GM12873 (cell line): ENCODE measurements around the gene TSPAN17.

Experiments used
- TF ChIP-seq, protein P1 (sequence below): IDR thresholded peaks from 2 replicates; pipeline ENCODE4 v1.5.1; 2012; ENCODE audit warnings: low read depth, mild to moderate bottlenecking, moderate library complexity, low read length, control low read depth; ENCODE audit not compliant: insufficient read depth; ENCODE audit errors: missing control alignments

TSPAN17 gene

DNA sequence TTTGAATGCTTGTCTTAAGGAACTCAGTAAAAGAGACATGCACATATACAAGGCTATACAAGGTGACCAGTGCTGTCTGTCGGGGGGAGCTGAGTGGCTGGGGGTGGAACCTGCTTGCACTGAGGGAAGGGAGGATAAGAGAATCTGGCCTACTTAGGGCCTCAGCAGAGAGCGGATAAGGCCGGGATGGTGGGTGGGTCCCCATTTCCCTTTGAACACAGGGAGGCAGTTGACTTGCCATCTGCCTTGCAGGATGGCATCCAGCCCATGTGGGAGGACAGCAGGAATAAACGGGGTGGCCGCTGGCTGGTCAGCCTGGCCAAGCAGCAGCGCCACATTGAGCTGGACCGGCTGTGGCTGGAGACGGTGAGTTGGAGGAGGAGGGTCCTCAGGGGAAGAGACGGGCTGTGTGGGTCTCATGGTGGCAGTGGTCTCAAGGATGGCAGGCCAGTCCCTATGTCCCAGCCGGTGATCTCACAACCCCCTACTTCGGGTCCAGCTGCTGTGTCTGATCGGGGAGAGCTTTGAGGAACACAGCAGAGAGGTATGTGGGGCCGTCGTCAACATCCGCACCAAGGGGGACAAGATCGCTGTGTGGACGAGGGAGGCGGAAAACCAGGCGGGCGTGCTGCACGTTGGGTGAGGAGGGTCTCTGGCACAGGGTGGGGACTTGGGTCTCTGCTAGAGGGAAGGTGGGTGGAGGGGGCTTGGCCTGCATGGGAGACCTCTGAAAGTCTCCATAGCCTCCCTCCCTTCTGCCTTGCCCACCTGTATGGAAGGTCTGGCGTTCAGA lies 2.2 kb upstream of the TSPAN17 start:
- TF ChIP-seq, protein P1, sequence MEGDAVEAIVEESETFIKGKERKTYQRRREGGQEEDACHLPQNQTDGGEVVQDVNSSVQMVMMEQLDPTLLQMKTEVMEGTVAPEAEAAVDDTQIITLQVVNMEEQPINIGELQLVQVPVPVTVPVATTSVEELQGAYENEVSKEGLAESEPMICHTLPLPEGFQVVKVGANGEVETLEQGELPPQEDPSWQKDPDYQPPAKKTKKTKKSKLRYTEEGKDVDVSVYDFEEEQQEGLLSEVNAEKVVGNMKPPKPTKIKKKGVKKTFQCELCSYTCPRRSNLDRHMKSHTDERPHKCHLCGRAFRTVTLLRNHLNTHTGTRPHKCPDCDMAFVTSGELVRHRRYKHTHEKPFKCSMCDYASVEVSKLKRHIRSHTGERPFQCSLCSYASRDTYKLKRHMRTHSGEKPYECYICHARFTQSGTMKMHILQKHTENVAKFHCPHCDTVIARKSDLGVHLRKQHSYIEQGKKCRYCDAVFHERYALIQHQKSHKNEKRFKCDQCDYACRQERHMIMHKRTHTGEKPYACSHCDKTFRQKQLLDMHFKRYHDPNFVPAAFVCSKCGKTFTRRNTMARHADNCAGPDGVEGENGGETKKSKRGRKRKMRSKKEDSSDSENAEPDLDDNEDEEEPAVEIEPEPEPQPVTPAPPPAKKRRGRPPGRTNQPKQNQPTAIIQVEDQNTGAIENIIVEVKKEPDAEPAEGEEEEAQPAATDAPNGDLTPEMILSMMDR = no peak

DNA sequence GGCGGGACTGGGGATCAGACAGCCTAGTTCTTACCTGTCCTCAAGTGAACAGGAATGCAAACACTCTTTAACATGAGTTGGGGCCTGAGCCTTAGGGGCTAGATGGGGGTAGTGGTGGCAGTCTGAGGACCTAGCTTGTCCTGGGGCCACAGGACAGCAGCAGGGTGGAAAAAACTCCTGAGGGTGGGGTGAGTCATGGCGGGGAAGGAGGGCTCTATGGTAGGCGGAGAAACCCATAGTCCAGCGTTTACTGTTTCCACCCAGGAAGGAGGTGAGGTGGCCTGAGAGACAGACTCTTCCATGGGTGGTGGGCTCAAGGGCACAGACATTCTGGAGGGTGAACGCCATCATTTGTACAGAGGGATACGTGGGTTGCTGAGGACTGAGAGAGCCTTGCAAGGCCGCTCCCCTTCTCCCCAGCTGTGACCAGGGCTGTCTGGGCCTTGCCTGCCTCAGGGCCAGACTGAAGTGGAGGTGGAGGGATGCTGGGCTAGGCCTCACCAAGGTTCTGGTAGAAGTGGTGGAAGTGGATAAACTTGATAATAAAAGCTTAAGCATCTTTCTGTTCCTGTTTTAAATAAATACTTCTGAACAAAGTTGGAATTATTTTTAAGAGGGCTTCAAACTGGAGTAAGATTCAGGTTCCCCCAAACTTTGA lies 1.1 kb upstream of the TSPAN17 start:
- TF ChIP-seq, protein P1 = no peak

DNA sequence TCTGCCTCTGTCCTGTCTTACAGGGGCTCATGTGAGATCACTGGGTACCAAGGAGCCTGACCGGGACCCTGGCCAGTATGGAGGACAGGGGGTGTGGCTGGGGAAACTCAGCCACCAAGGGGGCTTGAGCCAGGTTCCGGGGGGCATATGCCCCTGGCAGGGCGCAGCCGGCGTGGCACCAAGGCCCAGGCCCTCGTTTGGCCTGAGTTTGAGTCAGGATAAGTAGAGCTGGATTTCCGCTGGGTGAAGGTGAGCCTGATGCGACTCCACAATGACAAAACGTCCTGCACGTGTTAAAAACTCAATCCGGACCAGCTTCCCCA lies 616 bp upstream of the TSPAN17 start:
- TF ChIP-seq, protein P1 = no peak

DNA sequence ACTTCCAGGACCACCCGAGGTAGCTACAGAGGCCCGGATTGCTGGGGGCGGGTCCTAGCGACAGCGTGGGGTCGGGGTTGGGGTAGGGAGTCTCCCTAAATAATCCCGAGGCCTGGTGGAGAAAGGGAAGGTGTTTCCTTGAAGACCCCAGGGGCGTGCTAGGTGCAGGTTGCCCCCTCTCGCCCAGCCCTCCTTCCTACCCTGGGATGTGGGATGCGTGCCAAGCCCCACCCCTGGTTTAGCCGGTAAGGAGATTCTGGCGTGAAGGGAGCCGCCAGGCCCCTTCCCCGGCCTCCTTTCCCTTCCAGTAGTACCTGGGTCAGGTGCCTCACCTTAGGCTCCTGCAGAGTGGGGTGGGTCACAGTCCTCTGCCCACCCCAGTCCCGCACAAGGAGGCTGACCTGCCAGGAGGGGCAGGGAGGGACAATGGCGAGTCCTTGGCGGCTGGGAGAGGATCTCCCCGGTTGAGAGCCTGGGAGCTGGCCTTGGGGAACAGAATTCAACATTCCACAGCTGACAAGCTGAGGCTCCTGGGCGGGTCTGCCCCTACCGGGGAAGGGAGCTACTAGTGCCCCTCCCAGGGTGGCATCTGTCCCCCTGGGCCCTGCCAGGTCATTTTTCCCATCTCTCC lies 674 bp downstream of the TSPAN17 start:
- TF ChIP-seq, protein P1 = no peak

DNA sequence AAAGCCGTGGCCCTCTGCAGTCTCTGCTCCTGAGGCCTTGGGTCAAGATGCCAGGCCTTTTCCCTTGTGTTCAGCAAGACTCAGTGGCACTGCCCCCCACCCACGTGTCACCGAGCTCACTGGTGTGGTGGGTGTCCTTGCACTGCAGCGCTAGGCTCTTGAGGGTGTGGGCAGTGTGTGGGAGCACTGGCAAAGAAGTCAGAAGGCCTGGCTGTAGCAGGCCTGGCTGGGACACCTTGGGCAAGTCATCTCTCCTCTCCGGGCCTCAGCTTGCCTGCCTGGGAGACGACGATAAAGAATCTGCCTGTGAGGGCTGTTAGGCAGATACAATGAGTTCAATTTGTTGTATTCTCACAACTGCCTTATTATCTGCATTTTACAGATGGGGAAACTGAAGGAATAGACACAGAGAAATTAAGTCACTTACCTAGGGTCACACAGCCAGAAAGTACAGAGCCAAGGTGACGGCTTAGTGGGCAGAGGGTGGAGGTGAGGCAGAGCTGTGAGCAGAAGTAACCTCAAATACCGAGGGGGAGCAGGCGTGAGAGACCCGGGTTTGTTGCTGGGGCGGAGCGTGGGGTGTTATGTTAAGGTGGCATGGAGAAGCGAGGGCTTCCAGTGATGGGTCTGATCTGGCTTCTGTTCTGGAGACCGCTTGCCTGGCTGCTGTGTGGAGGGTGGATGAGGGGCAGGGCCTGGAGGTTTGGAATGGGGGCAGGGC lies 1.4 kb downstream of the TSPAN17 start:
- TF ChIP-seq, protein P1 = no peak

DNA sequence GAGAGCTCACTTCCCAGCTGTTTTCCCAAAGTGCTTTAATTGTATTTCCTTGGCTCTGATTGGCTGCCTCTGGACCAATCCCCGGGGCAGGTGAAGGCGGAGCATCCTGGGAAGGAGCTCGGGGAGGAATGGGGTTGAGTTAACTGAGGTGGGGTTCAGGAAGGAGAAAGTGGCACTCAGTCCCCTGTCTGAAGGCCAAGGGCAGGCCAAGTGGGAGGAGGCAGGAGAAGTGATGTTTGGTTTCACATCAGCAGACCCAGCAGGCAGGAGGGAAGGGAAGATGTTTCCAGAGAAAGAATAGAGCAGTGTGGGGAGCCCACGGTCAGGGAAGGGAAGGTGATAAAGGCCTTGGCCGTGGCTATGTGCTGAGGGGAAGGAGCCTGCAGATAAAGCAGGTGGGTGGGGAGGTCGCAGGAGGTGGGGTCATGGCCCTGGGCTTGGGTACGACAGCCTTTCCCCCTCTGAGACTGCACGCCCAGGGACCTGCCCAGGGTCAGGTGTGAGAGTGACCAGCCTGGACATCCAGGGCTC lies 3.1 kb downstream of the TSPAN17 start:
- TF ChIP-seq, protein P1 = no peak
